H1 (cell line): Measurements from ENCODE around the gene CTPS1. TPM values are rescaled to one million over a fixed set of nuclear protein-coding genes. Genes with fewer than 3 reads are reported as not detected.

ENCODE experiments used
- USF2 ChIP-seq: IDR thresholded peaks from 2 replicates; pipeline ENCODE4 v1.6.1; 2011; ENCODE audit warnings: low read length, improper control_type of control experiment
- polyA plus RNA-seq, 7 experiments: library from polyadenylated mRNA; depleted of rRNA in 3 of 7; stranded (reverse) in 5 of 7; unstranded in 2 of 7; fragments of >200 nt in 5 of 7; fragments of 200-250 nt in 2 of 7; gene quantifications; 1 replicate in 5 of 7; 2 replicates in 1 of 7; 4 replicates in 1 of 7; pipeline versions ENCODE4 v1.2.1 to v1.2.3, GENCODE V29; 2011 to 2013; ENCODE audit warnings: missing spikeins in 2 of 7, mixed read lengths in 2 of 7
- total RNA-seq: library from RNA; stranded (reverse); fragmentation: NEBNext Ultra II Directional; extraction: Animal tissue kit (Norgen Biotek cat#: 25700); gene quantifications from 2 replicates; pipeline ENCODE4 v1.2.1, GENCODE V29; 2021

The CTPS1 gene
- total and polyA plus RNA-seq, 2 of the 8 experiments (the other 6 are each of a cell fraction or from before 2014, with no cell fraction given): 35.5 to 103 TPM

- TF ChIP-seq USF2: no peak
Measured at GRCh38 chr1:40985161-40985560, 5.7 kb downstream of the CTPS1 start (continued).
